Osteoblast (primary cell): ENCODE measurements around the gene PRMT9. TPM values are rescaled to one million over a fixed set of nuclear protein-coding genes. Genes with fewer than 3 reads are reported as not detected.
A peak's percentile ranks its signal among the peaks of the same experiment; 100 is the strongest.

ENCODE experiments used
- DNase-seq: peaks from one replicate; pipeline ENCODE4 v3.0.0; 2011; ENCODE audit warnings: low spot score, mixed read lengths; ENCODE audit not compliant: insufficient read length; ENCODE audit errors: missing footprints
- H2AFZ ChIP-seq: 2 replicates; pipeline ENCODE4 v1.6.0; 2011; ENCODE audit warnings: mild to moderate bottlenecking, low read length
- H3K27ac ChIP-seq: 2 replicates; pipeline ENCODE4 v1.5.1; 2011; ENCODE audit warnings: mild to moderate bottlenecking, low read depth, low read length, moderate library complexity
- H3K27me3 ChIP-seq: 2 replicates; pipeline ENCODE4 v1.6.0; 2012; ENCODE audit warnings: mild to moderate bottlenecking, control low read depth, inconsistent platforms, low read length, moderate library complexity; ENCODE audit not compliant: insufficient read depth
- H3K36me3 ChIP-seq: 2 replicates; pipeline ENCODE4 v1.5.1; 2011; ENCODE audit warnings: mild to moderate bottlenecking, low read length, control low read depth, moderate library complexity; ENCODE audit not compliant: insufficient read depth
- H3K4me1 ChIP-seq: 2 replicates; pipeline ENCODE4 v1.5.1; 2011; ENCODE audit warnings: mild to moderate bottlenecking, low read length, control low read depth, moderate library complexity; ENCODE audit not compliant: insufficient read depth
- H3K4me2 ChIP-seq: 2 replicates; pipeline ENCODE4 v1.6.0; 2011; ENCODE audit warnings: mild to moderate bottlenecking, low read length; ENCODE audit not compliant: insufficient read depth
- H3K4me3 ChIP-seq: fragments of 200-600 bp; sonication (generic); 3 replicates; pipeline ENCODE4 v1.5.1; 2012; ENCODE audit warnings: mild to moderate bottlenecking, low read length, inconsistent platforms; ENCODE audit not compliant: insufficient read depth
- H3K79me2 ChIP-seq: 2 replicates; pipeline ENCODE4 v1.6.0; 2012; ENCODE audit warnings: mild to moderate bottlenecking, low read length, control low read depth, inconsistent platforms; ENCODE audit not compliant: insufficient read depth
- H3K9me3 ChIP-seq: 2 replicates; pipeline ENCODE4 v1.5.1; 2011; ENCODE audit warnings: low read depth, low read length, control low read depth
- H4K20me1 ChIP-seq: 2 replicates; pipeline ENCODE4 v1.6.0; 2012; ENCODE audit warnings: mild to moderate bottlenecking, low read length, control low read depth; ENCODE audit not compliant: insufficient read depth
- CTCF ChIP-seq: IDR thresholded peaks from 2 replicates; pipeline ENCODE4 v1.5.1; 2011; ENCODE audit warnings: mild to moderate bottlenecking, low read depth, low read length, moderate library complexity; ENCODE audit errors: extremely low read depth
- total RNA-seq: library from RNA; depleted of rRNA; stranded (reverse); fragments of >200 nt; gene quantifications from 2 replicates; pipeline ENCODE4 v1.2.3, GENCODE V29; 2012

The PRMT9 gene
- total RNA-seq, 1 donor, result 9.0 TPM

GRCh38 chr4:147691820-147692219, 7.9 kb upstream of the PRMT9 start:
- H3K36me3 ChIP-seq, result no peaks in the 10 kb centered on the region
- peaks cover 2% of the 10 kb centered on the region for H3K27me3 ChIP-seq
- DNase-seq, result no peak
- no peak overlapping the region for H3K4me3 ChIP-seq
- H3K27ac ChIP-seq, result no peak overlapping the region
- H3K79me2 ChIP-seq, result no peaks in the 10 kb centered on the region
- peak overlapping the region; percentile 41 for H2AFZ ChIP-seq
- no peaks in the 10 kb centered on the region for H3K9me3 ChIP-seq
- H4K20me1 ChIP-seq, result no peaks in the 10 kb centered on the region
- H3K4me2 ChIP-seq, result no peak overlapping the region
- TF ChIP-seq CTCF, result no peak
- H3K4me1 ChIP-seq, result no peaks in the 10 kb centered on the region

GRCh38 chr4:147689067-147689466, 5.1 kb upstream of the PRMT9 start:
- Histone ChIP-seq H3K27ac (no peak overlapping the region), H3K36me3 (no peaks in the 10 kb centered on the region), H3K27me3 (no peaks in the 10 kb centered on the region), H3K9me3 (no peaks in the 10 kb centered on the region), H3K4me1 (peaks cover 6% of the 10 kb centered on the region), H4K20me1 (no peaks in the 10 kb centered on the region), H2AFZ (no peak overlapping the region), H3K4me2 (no peak overlapping the region), H3K4me3 (no peak overlapping the region), H3K79me2 (no peaks in the 10 kb centered on the region)
- TF ChIP-seq CTCF, result no peak
- DNase-seq, result no peak

- Histone ChIP-seq H3K27ac (peak overlapping the region; percentile 95), H4K20me1 (no peaks in the 10 kb centered on the region), H3K36me3 (peaks cover 7% of the 10 kb centered on the region), H3K27me3 (no peaks in the 10 kb centered on the region), H3K9me3 (no peaks in the 10 kb centered on the region), H2AFZ (peak overlapping the region; percentile 99), H3K4me2 (peak overlapping the region; percentile 99), H3K79me2 (peaks cover 39% of the 10 kb centered on the region), H3K4me3 (peak overlapping the region; percentile 99), H3K4me1 (peaks cover 10% of the 10 kb centered on the region)
- DNase-seq, result peak; percentile 45
- TF ChIP-seq CTCF, result no peak
These were observed 773 bp downstream of the PRMT9 start for GRCh38 chr4:147683188-147683591.

GRCh38 chr4:147682755-147683154, 1.2 kb downstream of the PRMT9 start:
- no peak for DNase-seq
- Histone ChIP-seq H3K79me2 (peaks cover 43% of the 10 kb centered on the region), H3K36me3 (peaks cover 7% of the 10 kb centered on the region), H3K27me3 (no peaks in the 10 kb centered on the region), H3K4me2 (peak overlapping the region; percentile 99), H4K20me1 (no peaks in the 10 kb centered on the region), H3K4me1 (peaks cover 10% of the 10 kb centered on the region), H2AFZ (peak overlapping the region; percentile 99), H3K27ac (peak overlapping the region; percentile 95), H3K9me3 (no peaks in the 10 kb centered on the region), H3K4me3 (peak overlapping the region; percentile 99)
- no peak for TF ChIP-seq CTCF
